Measurements from ENCODE around the gene PAQR8.

GRCh38 chr6:52368002-52368401 lies 6.1 kb downstream of the PAQR8 start:
- TF ChIP-seq CTCF (IDR thresholded peaks at IDR 0.05) (no peak), TCF7L2 (IDR thresholded peaks at IDR 0.05; ENCODE audit: low read depth, low read length) (no peak)

Measured in Panc1 (cell line).